Fibroblast of lung (primary cell): Measurements from ENCODE around the gene ABHD17C. TPM values are rescaled to one million over a fixed set of nuclear protein-coding genes. Genes with fewer than 3 reads are reported as not detected.

Experiments
- DNase-seq, 2 donors: peaks; one replicate each; pipeline versions ENCODE4 v3.0.0 to v3.0.0-alpha.2; 2010; ENCODE audit warnings: low read depth in 2 of 2
- H2AFZ ChIP-seq: 2 replicates; pipeline ENCODE4 v1.5.1; 2012; ENCODE audit warnings: low read length, control low read depth, inconsistent platforms
- H3K27ac ChIP-seq: 2 replicates; pipeline ENCODE4 v1.5.1; 2011; ENCODE audit warnings: low read length, control low read depth; ENCODE audit not compliant: insufficient read depth
- H3K27me3 ChIP-seq: 2 replicates; pipeline ENCODE4 v1.5.1; 2011; ENCODE audit warnings: mild to moderate bottlenecking, low read length; ENCODE audit not compliant: control insufficient read depth, insufficient read depth
- H3K36me3 ChIP-seq: 2 replicates; pipeline ENCODE4 v1.5.1; 2011; ENCODE audit warnings: low read length; ENCODE audit not compliant: control insufficient read depth, insufficient read depth
- H3K4me1 ChIP-seq: 2 replicates; pipeline ENCODE4 v1.5.1; 2011; ENCODE audit warnings: low read length; ENCODE audit not compliant: control insufficient read depth, insufficient read depth; ENCODE audit errors: extremely low read depth
- H3K4me2 ChIP-seq: 2 replicates; pipeline ENCODE4 v1.5.1; 2011; ENCODE audit warnings: low read length, control low read depth; ENCODE audit not compliant: insufficient read depth; ENCODE audit errors: extremely low read depth
- H3K4me3 ChIP-seq, 4 experiments: fragments of 200-600 bp in 1 of 4; sonication (generic) in 1 of 4; replicated peaks in 1 of 4; 2 replicates each; pipeline ENCODE4 v1.5.1; 2011 to 2016; ENCODE audit warnings: low read length in 4 of 4, low read depth in 3 of 4, mild to moderate bottlenecking in 3 of 4, control low read depth in 2 of 4, inconsistent platforms in 1 of 4, mixed read lengths in 1 of 4; ENCODE audit not compliant: insufficient read depth in 1 of 4; ENCODE audit errors: control extremely low read depth in 1 of 4
- H3K79me2 ChIP-seq: 2 replicates; pipeline ENCODE4 v1.5.1; 2012; ENCODE audit warnings: mild to moderate bottlenecking, low read length, inconsistent platforms; ENCODE audit not compliant: control insufficient read depth, insufficient read depth
- H3K9ac ChIP-seq: 2 replicates; pipeline ENCODE4 v1.5.1; 2011; ENCODE audit warnings: mild to moderate bottlenecking, low read length, control low read depth; ENCODE audit not compliant: insufficient read depth
- H3K9me3 ChIP-seq: 2 replicates; pipeline ENCODE4 v1.5.1; 2012; ENCODE audit warnings: low read depth, low read length; ENCODE audit not compliant: control insufficient read depth, insufficient read depth
- H4K20me1 ChIP-seq: 2 replicates; pipeline ENCODE4 v1.5.1; 2011; ENCODE audit warnings: low read length; ENCODE audit not compliant: control insufficient read depth, insufficient read depth; ENCODE audit errors: extremely low read depth
- EZH2 ChIP-seq: IDR thresholded peaks from 2 replicates; pipeline ENCODE4 v1.5.1; 2012; ENCODE audit warnings: low read length, control low read depth, mild to moderate bottlenecking; ENCODE audit errors: missing control alignments
- polyA plus RNA-seq, 2 donors: library from polyadenylated mRNA; depleted of rRNA in 1 of 2; stranded (reverse) in 1 of 2; unstranded in 1 of 2; fragments of >200 nt; gene quantifications; 2 replicates each; pipeline ENCODE4 v1.2.1, GENCODE V29; 2011 to 2012; ENCODE audit warnings: missing spikeins in 1 of 2
- total RNA-seq: library from RNA; depleted of rRNA; stranded (reverse); fragments of >200 nt; gene quantifications from 2 replicates; pipeline ENCODE4 v1.2.1, GENCODE V29; 2014
- TF ChIP-seq, protein P1 (sequence below), 2 donors: IDR thresholded peaks in 1 of 2; conservative IDR thresholded peaks in 1 of 2; 1 replicate in 1 of 2; 2 replicates in 1 of 2; pipeline ENCODE4 v1.5.1; 2011 to 2012; ENCODE audit warnings: low read length in 2 of 2, control low read depth in 1 of 2, inconsistent platforms in 1 of 2, low read depth in 1 of 2, mild to moderate bottlenecking in 1 of 2

ABHD17C gene
- total and polyA plus RNA-seq, 2 donors (not counting 1 experiment from before 2014, with no cell fraction given) = 14.0 to 38.7 TPM

DNA sequence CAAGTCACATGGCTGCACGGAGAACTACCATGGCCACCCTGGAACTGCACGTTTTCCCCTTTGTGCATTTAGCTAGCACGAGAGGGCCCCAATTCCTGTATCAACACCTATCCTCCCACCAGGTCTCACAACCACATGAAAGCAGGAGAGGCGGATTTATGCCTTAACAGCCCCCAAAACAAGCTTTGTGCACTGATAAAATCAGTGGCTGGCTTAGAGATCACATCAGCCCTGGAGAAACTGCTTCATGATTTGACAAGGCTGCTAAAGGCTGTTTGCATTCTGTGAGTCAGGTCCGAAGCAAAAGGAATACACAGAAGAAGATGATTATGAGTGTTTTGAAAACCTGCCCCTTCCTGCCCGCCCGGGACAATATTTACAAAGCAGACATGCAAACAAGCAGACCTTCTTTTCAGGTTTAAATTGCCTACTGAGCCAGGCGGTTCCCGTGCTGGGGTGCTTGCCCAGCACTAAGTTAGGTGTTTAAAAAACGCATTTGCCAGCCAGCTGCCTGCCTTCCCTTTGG, 109.9 kb downstream of the ABHD17C start:
- H3K36me3 ChIP-seq = peaks cover 8% of the 10 kb centered on the region
- H3K4me2 ChIP-seq = no peak overlapping the region
- no peak overlapping the region for H2AFZ ChIP-seq
- H3K9me3 ChIP-seq = no peaks in the 10 kb centered on the region
- no peak overlapping the region for H3K4me3 ChIP-seq
- peaks cover 2% of the 10 kb centered on the region for H4K20me1 ChIP-seq
- H3K4me1 ChIP-seq = no peaks in the 10 kb centered on the region
- H3K27me3 ChIP-seq = no peaks in the 10 kb centered on the region
- no peak overlapping the region for H3K9ac ChIP-seq
- no peak overlapping the region for H3K27ac ChIP-seq
- DNase-seq = no peak
- H3K79me2 ChIP-seq = no peaks in the 10 kb centered on the region
- TF ChIP-seq, protein P1, sequence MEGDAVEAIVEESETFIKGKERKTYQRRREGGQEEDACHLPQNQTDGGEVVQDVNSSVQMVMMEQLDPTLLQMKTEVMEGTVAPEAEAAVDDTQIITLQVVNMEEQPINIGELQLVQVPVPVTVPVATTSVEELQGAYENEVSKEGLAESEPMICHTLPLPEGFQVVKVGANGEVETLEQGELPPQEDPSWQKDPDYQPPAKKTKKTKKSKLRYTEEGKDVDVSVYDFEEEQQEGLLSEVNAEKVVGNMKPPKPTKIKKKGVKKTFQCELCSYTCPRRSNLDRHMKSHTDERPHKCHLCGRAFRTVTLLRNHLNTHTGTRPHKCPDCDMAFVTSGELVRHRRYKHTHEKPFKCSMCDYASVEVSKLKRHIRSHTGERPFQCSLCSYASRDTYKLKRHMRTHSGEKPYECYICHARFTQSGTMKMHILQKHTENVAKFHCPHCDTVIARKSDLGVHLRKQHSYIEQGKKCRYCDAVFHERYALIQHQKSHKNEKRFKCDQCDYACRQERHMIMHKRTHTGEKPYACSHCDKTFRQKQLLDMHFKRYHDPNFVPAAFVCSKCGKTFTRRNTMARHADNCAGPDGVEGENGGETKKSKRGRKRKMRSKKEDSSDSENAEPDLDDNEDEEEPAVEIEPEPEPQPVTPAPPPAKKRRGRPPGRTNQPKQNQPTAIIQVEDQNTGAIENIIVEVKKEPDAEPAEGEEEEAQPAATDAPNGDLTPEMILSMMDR (conservative IDR thresholded peaks at IDR 0.05 in 1 of 2, IDR thresholded peaks at IDR 0.05 in 1 of 2; ENCODE audit: low read depth in 1 of 2, low read length in 2 of 2) = no peak
- TF ChIP-seq EZH2 = no peak

Other genes with a start within 250 kb of the ABHD17C start
- gene CEMIP, start 84.1 kb downstream of the ABHD17C start, total RNA-seq = 324 and 946 TPM in 2 replicates
- 310 and 1,190 TPM in 2 replicates for gene CEMIP, start 84.1 kb downstream of the ABHD17C start, polyA plus RNA-seq